ENCODE data around the gene ANKRD39.

The ANKRD39 gene

DNA sequence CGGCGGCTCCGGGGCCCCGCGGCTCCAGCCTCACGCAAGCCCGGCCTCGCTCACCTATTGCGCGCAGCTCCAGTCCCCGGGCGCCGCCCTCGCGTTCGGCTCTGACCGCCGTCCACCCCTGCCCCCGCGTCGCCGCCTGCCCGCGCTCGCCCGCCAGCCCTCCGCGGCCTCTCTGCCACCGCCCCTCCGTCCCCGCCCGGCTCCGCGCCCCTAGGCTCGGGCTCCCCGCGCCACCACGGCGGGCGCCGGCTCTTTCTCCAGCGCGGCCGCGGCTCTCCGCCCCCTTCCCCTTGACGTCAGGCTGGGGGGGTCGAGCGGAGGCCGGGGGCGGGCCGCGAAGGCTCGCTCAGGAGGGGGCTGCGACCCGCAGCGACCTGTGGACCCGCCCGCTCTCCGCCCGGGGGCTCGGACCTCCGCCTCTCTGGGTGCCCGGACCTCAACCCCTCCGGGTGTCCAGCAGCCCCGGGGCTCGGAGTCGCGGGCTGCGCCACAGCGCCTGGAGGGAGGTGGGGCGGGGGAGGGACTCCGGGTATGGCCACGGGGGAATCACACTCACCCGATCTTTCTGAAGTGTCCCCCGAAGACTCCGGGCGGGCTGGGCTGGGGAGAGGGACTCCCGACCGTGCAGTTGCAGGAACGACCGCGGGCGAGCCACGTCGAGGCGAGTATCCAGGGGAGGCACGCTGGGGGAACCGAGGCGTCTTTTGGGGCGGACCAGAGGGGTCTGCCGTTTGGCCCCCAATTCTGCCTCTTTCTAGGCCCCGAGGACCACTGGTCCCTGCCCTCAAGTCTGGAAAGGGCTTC lies 12.2 kb upstream of the ANKRD39 start, which contains the start of gene SEMA4C:
Gene SEMA4C (minus strand): TSS at position 259 of the 804 bp plus-strand sequence. CDS start 2,194 bp downstream, outside the sequence.
- H3K4me1 ChIP-seq, result peaks cover 8% of the 10 kb centered on the region
- peak; percentile 37 for DNase-seq

DNA sequence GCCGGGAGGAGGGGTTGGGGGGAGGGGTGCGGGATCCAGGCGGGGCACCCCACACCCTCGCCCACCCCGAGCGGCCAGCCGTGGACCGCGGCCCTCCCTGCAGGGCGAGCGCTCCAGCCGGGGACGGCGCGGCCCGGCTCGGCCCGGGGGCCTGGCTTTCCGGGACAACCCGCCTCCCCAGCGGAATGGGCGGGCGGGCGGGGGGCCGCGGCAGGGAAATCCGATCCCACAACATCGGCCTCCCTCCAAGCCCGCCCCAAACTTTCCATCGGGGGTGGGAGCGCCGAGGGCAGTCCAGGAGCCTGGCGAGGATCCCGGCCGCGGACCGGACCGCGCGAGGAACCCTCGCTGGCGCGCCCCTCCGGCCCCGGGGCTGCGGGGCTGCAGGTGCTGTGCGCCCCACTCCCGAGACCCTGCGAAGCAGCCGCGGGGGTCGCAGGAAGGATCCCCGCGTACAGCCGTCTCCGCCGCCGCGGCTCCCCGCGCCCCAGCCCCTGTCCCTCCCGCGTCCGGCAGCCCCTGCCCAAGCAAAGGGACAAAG lies 11.5 kb upstream of the ANKRD39 start:
- Histone ChIP-seq H3K27me3 (no peaks in the 10 kb centered on the region), H3K4me3 (ENCODE audit: low read depth, low read length) (peak overlapping the region; percentile 69), H3K9me3 (no peaks in the 10 kb centered on the region), H3K36me3 (peaks cover 5% of the 10 kb centered on the region), H3K4me1 (peaks cover 4% of the 10 kb centered on the region)
- TF ChIP-seq CTCF (IDR thresholded peaks at IDR 0.05; ENCODE audit: low read depth, low read length), result no peak
- DNase-seq, result peak; percentile 36

More for the DNA sequence above, 12.2 kb upstream of the ANKRD39 start, which contains the start of gene SEMA4C:
- H3K4me3 ChIP-seq (ENCODE audit: low read depth, low read length), result peak within 1 kb of the TSS; percentile 69
- no peaks in the 10 kb centered on the region for H3K36me3 ChIP-seq
- no peaks in the 10 kb centered on the region for H3K27me3 ChIP-seq
- no peaks in the 10 kb centered on the region for H3K9me3 ChIP-seq
- no peak for TF ChIP-seq CTCF (IDR thresholded peaks at IDR 0.05; ENCODE audit: low read depth, low read length)

- Histone ChIP-seq H3K36me3 (peaks cover 5% of the 10 kb centered on the region), H3K27me3 (no peaks in the 10 kb centered on the region), H3K9me3 (no peaks in the 10 kb centered on the region), H3K4me1 (no peaks in the 10 kb centered on the region), H3K4me3 (ENCODE audit: low read depth, low read length) (peak overlapping the region; percentile 69)
- DNase-seq, result peak; percentile 84
- peak; percentile 35; the same call in 1 of the 2 replicates for TF ChIP-seq CTCF (IDR thresholded peaks at IDR 0.05; ENCODE audit: low read depth, low read length)
Observed at GRCh38 chr2:96868555-96869280, 10.9 kb upstream of the ANKRD39 start.

- H3K27me3 ChIP-seq, result no peaks in the 10 kb centered on the region
Observed at GRCh38 chr2:96867756-96868554, 10.1 kb upstream of the ANKRD39 start.

More at GRCh38 chr2:96867756-96868554, 10.1 kb upstream of the ANKRD39 start:
- peak overlapping the region; percentile 69 for H3K4me3 ChIP-seq (ENCODE audit: low read depth, low read length)
- TF ChIP-seq CTCF (IDR thresholded peaks at IDR 0.05; ENCODE audit: low read depth, low read length), result no peak
- no peak for DNase-seq
- H3K9me3 ChIP-seq, result no peaks in the 10 kb centered on the region
- peaks cover 5% of the 10 kb centered on the region for H3K36me3 ChIP-seq
- no peaks in the 10 kb centered on the region for H3K4me1 ChIP-seq
